NCI-H510A treated with DMSO at 0.1 percent for 48 hours (cell line): Measurements from ENCODE around the gene RHOF.

Experiments used
- DNase-seq: peaks from one replicate; lab custom pipeline; 2025; lab: John Stamatoyannopoulos, UW

Gene RHOF

DNA sequence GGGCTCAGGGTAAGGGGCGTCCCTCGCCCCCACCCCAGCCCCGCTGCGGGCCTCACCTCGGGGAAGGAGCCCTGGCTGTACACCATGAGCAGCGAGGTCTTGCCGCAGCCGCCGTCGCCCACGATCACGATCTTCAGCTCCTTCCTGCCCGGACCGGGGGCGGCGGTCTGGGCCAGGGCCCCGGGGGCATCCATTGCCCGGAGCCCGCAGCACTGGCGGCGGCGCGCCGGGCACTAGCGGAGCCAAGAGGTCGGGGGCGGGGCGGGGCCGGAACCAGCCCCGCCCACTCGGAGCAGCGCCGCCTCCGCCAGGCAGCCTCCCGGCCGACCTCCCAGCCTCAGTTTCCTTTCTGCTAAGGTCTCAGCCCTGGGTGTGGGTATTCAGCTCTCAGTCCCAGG, at the start of gene RHOF:
RHOF (minus strand) TSS at position 249 of the 398 bp plus-strand sequence; CDS start at position 194, 55 bp downstream.
- no peak for DNase-seq

DNA sequence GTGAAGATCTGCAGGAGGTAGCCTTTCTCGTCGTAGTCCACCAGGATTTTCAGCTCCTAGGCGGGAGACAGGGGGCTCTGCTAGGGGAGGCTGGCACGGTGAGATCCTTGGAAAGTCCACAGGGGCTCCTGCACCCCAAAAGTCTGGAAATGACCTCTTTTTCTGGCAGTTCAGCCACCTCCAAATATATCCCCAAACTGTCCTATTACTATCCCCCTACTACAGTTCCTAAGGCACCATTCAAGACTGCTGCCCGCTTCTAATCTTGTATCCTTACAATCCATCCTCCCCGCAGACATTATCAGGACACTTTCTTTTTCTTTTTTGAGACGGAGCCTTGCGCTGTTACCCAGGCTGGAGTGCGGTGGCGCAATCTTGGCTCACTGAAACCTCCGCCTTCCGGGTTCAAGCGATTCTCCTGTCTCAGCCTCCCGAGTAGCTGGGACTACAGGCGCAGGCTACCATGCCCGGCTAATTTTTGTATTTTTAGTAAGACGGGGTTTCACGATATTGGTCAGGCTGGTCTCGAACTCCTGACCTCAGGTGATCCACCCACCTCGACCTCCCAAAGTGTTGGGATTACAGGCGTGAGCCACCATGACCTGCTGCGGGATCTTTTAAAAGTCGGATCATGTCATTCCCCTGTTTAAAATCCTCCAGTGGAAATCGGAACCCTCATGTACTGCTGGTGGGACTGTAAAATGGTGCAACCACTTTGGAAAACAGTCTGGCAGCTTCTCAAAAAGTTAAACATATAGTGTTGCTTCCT, 46.7 kb upstream of the RHOF start:
- no peak for DNase-seq

DNA sequence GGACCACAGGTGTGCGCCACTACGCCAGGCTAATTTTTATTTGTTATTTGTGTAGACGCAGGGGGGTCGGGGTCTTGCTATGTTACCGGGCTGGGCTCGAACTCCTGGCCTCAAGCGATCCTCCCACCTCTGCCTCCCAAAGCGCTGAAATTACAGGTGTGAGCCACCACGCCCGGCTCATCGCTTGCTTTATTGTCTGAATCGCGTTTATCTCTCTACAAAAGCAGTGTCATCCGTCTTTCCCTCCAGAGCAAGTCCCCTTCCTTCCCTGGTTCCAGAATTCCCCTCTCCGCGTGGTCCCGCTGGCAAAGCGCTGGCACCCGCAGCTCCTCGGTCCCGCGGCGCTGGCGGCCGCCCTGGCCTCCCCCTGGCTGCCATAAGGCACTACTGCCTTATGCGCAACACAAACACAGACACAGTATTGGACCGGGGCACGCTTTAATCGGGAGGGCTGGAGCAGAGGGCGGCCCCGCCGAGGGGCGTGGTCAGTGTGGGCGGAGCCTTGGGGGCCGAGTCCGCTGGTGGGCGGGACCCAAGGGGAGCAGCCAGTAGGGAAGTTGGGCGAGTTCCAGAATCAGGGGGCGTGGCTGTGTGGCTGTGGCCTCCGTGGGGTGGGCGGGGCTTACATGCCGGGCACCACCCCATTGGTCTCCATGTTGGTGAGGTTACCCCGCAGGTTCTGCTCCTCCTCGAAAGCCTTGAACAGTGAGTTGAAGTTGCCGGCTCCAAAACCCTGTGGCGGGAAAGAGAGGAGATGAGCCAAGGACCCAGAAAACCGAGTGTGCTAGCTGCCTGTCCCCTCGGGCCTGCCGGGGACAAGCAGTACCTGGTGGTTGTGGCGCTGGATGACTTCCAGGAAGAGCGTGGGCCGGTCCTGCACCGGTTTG, 45.9 kb upstream of the RHOF start:
- peak; percentile 99 for DNase-seq

DNA sequence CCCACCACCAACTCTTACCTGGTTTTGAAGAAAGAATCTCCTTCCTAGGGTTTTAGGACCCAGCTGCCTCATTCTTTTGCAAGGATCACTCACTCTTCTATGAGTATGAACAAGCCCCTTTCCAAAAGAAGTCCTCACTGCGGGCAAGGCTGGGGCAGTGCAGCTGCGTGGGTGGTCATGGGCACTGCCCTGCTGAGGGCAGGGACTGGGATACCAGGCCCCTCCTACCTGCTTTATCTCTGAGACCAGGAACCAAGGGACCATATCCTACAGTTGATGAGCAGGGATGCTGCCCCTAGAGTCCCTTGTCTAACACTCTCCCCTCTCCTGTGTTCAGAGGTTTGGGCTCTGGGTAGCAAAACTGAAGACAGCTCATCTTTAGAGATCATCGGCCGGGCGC, 44.6 kb upstream of the RHOF start:
- no peak for DNase-seq

- no peak for DNase-seq
Observed at GRCh38 chr12:121837680-121838079, 44.2 kb upstream of the RHOF start.

DNA sequence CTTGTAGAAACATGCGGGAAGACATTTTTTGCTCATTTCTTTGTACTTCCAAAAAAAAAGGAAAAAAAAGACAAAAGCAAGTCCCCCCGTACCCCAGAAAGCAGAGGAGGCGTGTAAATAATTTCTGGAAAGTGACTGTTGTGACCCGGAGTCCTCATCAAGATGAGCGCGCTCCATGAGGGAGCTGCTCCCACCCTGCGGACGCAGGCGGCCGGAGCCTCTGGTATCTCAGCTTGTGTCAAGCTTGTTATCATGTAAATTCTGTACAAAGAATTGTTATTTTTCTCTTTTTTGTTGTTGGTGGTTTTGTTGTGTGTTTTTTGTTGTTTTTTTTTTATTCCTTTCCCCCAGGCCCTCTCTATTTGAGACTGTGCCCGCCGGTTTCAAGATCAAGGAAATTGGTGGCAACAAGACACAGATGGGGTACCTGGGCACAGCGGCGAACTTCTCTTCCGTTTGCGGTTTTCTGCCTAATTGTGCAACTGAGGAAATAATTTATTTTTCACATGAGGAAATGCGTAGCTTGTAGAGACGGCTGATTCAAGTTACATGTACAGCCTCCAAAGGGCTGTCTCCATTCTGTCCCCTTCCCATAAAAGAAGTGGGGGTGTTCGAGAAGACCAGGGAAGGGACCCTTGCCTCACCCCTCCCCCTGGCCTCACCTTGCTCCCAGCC, 38.2 kb upstream of the RHOF start:
- no peak for DNase-seq

DNA sequence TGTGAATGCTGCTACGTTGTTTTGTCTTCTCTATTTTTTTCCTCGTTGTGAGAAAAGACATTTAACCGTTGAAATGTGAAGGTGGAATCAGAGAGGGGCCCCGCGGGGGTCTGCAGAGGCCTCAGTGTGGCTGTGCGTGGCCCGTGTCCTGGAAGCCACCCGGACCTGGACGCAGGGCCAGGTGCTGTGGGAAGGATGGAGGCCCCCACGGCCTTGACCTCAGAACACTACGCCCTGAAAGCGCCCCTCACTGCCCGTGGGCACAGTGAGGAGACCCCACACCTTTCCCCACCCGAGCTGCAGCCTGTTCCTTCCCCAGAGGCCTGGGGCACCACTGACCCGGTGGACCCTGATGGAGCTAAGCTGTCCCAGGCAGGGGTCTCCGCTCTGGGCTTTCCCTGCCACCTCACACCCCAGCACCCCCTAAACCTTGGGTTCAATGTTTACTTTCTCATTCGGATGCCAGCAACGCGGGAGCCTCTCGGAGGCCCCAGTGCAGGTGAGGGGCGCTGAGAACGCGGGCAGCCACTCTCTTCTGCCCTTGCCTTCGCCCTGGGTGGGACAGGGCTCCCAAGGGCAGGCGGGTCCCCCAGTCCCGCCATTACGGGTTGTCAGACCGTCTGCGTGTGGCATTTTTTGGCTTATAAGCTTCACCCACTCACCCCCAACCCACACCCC, 37.2 kb upstream of the RHOF start:
- DNase-seq = no peak

DNA sequence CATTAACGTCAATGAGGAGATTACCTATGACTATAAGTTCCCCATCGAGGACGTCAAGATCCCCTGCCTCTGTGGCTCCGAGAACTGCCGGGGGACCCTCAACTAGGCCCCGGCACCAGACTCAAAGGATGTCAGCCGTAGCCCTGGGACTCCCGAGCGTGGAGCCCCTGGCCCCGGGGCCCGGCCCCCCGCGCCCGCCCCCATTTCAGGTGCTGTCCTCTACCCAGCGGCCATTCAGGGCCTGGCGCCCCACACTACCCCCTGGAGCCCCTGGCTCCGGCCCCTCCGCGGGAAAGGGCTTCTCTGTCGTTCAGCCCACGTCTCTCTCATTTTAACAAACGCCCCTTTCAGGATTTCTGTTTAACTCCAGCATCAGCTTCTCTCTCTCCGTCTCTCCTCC, 36.6 kb upstream of the RHOF start:
- DNase-seq = no peak

- no peak for DNase-seq
Observed at GRCh38 chr12:121829250-121829918, 35.9 kb upstream of the RHOF start.

- no peak for DNase-seq
Observed at GRCh38 chr12:121828826-121829225, 35.3 kb upstream of the RHOF start.

DNA sequence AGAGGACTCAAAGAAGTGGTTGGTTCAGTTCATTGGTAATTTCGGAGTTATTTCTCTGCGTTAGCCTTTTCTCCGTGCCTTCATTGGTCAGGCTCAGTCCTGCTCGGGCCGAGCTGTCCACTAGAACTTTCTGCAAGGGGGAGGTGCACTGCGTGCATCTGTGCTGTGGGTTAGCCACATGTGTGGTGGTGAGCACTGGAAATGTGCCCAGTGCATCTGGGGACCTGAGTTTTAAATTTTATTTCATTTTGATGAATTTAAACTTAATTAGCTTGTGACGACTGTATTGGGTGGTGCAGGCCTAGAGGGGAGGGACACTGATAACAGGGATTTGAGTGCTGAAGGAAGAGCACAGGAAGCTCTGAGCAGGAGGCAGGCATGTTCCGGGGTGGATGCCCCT, 34.8 kb upstream of the RHOF start:
- no peak for DNase-seq

GRCh38 chr12:121827351-121828099, 34.0 kb upstream of the RHOF start:
- DNase-seq = no peak

GRCh38 chr12:121826318-121827150, 33.0 kb upstream of the RHOF start:
- DNase-seq = no peak

- DNase-seq = no peak
Observed at GRCh38 chr12:121825041-121825523, 31.6 kb upstream of the RHOF start.

DNA sequence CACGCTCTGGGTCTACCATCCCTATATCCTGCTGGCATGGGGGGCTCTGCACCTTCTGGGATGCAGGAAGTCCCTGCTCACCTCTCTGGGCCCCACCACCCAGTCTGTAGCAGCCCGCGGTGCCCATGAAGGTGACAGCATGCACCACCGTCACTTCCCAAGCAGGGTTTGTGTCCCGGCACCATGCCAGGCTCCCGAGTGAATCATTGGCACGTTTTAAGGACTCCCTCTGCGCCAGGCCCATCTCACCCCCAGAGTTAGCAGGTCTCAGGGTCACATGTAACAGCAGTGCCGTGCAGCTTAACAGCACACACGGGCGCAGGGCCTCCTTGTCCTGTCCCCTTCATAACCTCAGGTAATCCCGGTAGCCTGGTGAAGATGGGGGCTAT, 30.2 kb upstream of the RHOF start:
- DNase-seq = no peak

DNA sequence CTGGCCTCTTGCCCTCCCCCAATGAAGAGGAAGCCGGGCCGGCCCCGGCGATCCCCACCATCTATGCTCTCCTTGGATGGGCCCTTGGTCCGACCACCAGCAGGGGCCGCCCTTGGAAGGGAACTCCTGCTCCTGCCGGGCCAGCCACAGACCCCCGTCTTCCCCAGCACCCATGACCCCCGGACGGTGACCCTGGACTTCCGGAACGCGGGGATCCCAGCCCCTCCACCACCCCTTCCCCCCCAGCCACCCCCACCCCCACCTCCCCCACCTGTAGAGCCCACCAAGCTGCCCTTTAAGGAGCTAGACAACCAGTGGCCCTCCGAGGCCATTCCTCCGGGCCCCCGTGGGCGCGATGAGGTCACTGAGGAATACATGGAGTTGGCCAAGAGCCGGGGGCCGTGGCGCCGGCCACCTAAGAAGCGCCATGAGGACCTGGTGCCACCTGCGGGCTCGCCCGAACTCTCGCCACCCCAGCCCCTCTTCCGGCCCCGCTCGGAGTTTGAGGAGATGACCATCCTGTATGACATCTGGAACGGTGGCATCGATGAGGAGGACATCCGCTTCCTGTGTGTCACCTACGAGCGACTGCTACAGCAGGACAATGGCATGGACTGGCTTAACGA, 29.7 kb upstream of the RHOF start:
- no peak for DNase-seq

- no peak for DNase-seq
Observed at GRCh38 chr12:121822393-121823100, 29.1 kb upstream of the RHOF start.

- DNase-seq = no peak
Observed at GRCh38 chr12:121820056-121820455, 26.6 kb upstream of the RHOF start.
